Diencephalon (tissue), 1 donor: ENCODE results near the gene GRIK3. TPM values are rescaled to one million over a fixed set of nuclear protein-coding genes. Genes with fewer than 3 reads are reported as not detected.

ENCODE experiments used
- total RNA-seq: library from RNA; depleted of rRNA; stranded (reverse); fragments of >200 nt; gene quantifications from one replicate; pipeline ENCODE4 v1.2.3, GENCODE V29; 2014

Gene GRIK3
- total RNA-seq = 47.3 TPM

DNA sequence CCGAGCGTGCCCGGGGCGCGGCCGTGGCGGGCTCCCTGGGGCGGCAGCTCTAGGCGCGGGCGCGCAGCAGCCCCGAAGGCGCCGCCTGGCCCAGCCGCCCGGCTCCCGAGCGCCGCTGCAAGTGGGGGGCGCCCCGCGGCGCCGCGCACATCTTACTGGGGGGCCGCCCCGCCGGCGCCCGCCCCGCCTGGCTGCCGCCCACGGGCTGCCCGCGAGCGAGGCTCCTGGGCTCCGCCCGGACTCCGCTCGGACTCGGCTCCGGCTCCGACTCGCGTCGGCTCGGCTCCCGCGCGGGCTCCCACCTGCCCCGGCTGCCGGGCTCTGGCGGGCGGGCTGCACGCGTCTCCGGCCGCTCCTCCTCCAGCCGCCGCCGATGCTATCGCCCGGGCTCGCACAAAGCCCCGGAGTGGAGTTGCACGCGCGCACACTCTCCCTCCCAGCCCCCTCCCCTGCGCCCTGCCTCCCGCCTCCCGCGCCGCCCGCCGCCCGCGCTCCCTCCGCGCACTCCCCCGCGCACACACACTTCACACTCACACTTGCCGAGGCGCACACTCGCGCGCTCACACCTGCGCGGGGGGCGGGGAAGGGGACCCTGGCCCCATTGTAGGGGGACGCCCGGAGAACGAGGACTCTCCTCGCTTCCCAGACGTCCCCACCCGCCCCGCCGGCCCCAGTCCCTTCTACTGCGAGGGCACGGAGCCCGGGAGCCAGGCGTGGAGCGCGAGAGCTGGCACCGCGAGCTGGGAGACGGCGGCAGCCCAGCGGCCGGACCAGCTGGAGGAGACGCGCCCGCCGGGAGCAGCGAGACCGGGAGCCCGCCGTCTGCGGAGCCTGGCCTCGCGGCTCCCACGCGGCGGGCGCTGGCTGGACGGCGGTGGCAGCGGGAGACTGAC lies at the start of gene GRIK3:
Gene GRIK3, minus strand, starts transcription at position 395 of the 893 bp plus-strand sequence. CDS start 407 bp downstream, outside the sequence.

